ENCODE results near the gene SEPTIN1.
A peak's percentile ranks its signal among the peaks of the same experiment; 100 is the strongest.

The SEPTIN1 gene

DNA sequence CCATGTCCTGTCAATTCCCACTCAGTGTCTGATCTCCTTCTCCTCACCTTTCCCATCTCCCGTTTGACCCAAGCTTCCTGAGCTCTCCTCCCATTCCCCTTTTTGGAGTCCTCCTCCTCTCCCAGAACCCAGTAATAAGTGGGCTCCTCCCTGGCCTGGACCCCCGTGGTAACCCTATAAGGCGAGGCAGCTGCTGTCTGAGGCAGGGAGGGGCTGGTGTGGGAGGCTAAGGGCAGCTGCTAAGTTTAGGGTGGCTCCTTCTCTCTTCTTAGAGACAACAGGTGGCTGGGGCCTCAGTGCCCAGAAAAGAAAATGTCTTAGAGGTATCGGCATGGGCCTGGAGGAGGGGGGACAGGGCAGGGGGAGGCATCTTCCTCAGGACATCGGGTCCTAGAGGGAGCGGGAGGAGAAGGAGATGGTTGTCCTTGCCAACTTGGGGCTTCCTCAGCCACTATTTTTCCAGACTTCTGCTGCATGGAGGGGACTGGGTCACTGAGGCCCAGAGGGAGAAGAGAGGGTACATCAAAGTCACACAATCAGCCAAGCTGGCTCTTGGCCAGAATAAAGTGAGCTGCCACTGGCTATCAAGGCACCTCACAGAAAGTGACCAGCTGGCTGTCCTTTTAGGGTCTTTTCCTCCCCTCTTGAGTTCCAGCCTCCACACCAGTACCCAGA is 10.2 kb downstream of the SEPTIN1 start:
- no peak overlapping the region for H3K9ac ChIP-seq (ENCODE audit: low read depth, low read length)

DNA sequence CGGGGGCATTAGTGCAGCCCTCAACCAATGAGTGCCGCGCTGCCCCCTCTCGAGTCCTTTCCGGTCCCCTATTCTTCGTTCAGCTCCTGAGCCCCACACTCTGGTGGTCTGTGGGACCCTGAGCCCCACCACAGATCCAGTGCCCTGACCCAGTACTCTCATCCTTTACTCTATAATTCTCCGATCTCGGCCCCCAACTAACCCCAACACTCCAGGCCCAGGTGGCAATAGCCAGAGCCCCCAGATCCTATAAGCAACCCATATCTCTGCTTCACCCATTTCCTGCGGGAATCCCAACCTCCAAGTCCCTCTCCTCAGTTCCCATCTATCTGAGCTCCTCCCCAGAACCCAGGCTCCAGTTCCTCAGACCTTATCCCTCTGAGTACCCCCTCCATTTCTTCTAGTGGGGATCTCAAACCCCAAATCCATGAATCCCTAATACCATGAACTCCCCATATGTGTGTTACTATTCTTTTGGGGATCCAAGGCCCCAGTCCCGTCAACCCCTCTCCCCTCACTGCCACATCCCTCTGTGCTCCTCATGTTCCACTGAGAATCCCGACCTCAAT is 11.0 kb downstream of the SEPTIN1 start:
- peaks cover 6% of the 10 kb centered on the region; the same call in 1 of the 2 replicates for H3K4me1 ChIP-seq (ENCODE audit: insufficient read depth, low read length)
- H3K27ac ChIP-seq (ENCODE audit: low read depth, low read length): no peak overlapping the region
- peak overlapping the region; percentile 51 for H3K4me3 ChIP-seq (ENCODE audit: low read length)
- H3K9ac ChIP-seq (ENCODE audit: low read depth, low read length): no peak overlapping the region
- no peaks in the 10 kb centered on the region for H3K9me3 ChIP-seq (ENCODE audit: insufficient read depth, low read depth, low read length)
- WGBS: 25% methylated on average over 11 of the region's 11 CpGs
- peaks cover 3% of the 10 kb centered on the region; the same call in 1 of the 2 replicates for H3K36me3 ChIP-seq (ENCODE audit: insufficient read depth, low read length)
- H3K27me3 ChIP-seq (ENCODE audit: insufficient read depth, low read length): no peaks in the 10 kb centered on the region

More for the DNA sequence above, 10.2 kb downstream of the SEPTIN1 start:
- no peaks in the 10 kb centered on the region for H3K27me3 ChIP-seq (ENCODE audit: insufficient read depth, low read length)
- no peak overlapping the region for H3K27ac ChIP-seq (ENCODE audit: low read depth, low read length)
- WGBS: 91% methylated on average over 6 of the region's 6 CpGs
- H3K4me1 ChIP-seq (ENCODE audit: insufficient read depth, low read length): peaks cover 8% of the 10 kb centered on the region; the same call in 1 of the 2 replicates
- H3K9me3 ChIP-seq (ENCODE audit: insufficient read depth, low read depth, low read length): no peaks in the 10 kb centered on the region
- peak overlapping the region; percentile 51; the same call in 1 of the 2 replicates for H3K4me3 ChIP-seq (ENCODE audit: low read length)
- H3K36me3 ChIP-seq (ENCODE audit: insufficient read depth, low read length): no peaks in the 10 kb centered on the region

DNA sequence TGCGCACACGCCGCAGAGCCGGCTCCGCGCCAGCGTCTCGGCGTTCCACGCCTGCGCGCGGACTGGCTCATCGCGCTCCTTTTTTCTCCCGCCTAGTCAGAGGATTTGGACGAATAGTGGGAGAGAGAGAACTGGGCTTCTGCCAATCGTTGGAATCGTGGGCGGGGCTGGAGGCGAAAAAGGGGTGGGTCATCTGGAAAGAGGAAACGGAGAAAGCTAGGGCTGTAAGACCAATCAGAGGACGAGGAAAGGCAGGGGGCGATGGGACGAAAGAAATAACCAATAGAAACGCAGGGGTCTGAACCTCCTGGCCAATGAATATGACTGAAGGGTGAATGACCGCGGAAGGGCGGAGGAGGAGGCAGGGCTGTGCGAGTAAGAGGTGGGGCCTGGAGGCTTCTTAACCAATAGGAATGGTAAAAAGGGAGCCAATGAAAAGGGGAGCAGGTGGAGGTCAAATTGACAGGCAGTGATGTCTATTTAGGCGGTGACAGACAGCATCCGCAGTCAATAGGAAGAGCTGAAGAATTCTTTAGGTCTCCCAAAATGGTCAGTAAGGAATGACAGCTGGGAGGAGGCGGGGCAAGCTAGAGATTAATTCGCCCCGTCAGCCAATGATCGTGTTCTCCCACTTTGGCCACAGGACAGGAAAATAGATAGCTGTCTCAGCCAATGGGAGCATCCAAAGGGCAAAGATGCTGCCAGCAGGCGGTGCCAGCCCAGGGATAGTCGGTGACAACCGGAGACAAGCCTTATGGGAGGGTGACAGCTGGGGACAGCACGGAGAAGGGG is 11.7 kb downstream of the SEPTIN1 start, which contains the start of gene TBC1D10B:
Gene TBC1D10B, minus strand, starts transcription at position 39 of the 792 bp plus-strand sequence. CDS start 311 bp downstream, outside the sequence.
- Histone ChIP-seq H3K27me3 (ENCODE audit: insufficient read depth, low read length) (no peaks in the 10 kb centered on the region), H3K4me1 (ENCODE audit: insufficient read depth, low read length) (peaks cover 3% of the 10 kb centered on the region; the same call in 1 of the 2 replicates), H3K27ac (ENCODE audit: low read depth, low read length) (peak within 1 kb of the TSS; percentile 46; the same call in 1 of the 2 replicates), H3K9me3 (ENCODE audit: insufficient read depth, low read depth, low read length) (no peaks in the 10 kb centered on the region), H3K9ac (ENCODE audit: low read depth, low read length) (peak within 1 kb of the TSS; percentile 43), H3K36me3 (ENCODE audit: insufficient read depth, low read length) (peaks cover 3% of the 10 kb centered on the region; the same call in 1 of the 2 replicates), H3K4me3 (ENCODE audit: low read length) (peak within 1 kb of the TSS; percentile 69)
- WGBS: under 1% methylated on average over 40 of the region's 40 CpGs

DNA sequence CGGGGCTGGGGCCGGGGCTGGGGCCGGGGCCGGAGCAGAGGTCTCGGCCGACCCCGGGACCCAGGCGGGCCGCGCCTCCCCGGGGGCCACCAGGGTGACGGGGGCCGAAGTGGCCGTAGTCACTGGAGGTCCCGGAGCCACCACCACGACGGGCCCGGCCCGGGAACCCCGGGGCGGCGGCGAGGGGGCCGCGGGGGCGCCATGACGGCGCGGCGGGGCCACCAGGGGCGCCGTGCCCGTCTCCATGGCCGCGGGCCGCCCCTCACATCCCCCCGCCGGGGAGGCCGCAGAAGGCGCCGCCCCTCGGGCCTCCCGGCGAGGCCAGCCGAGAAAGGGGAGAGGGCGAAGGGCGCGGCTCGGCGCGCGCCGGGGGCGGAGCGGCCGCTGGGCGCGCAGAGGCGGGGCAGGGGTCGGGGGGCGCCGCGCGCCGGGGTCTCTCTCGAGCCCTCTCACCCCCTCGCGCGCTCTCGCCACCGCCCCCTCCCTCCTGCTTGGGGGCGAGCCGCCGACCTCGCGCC is 12.4 kb downstream of the SEPTIN1 start:
- peak overlapping the region; percentile 69 for H3K4me3 ChIP-seq (ENCODE audit: low read length)
- peak overlapping the region; percentile 43 for H3K9ac ChIP-seq (ENCODE audit: low read depth, low read length)
- H3K36me3 ChIP-seq (ENCODE audit: insufficient read depth, low read length): peaks cover 5% of the 10 kb centered on the region; the same call in 1 of the 2 replicates
- no peaks in the 10 kb centered on the region for H3K27me3 ChIP-seq (ENCODE audit: insufficient read depth, low read length)
- under 1% methylated on average over 76 of the region's 76 CpGs for WGBS
- H3K27ac ChIP-seq (ENCODE audit: low read depth, low read length): peak overlapping the region; percentile 46; the same call in 1 of the 2 replicates
- H3K9me3 ChIP-seq (ENCODE audit: insufficient read depth, low read depth, low read length): no peaks in the 10 kb centered on the region
- H3K4me1 ChIP-seq (ENCODE audit: insufficient read depth, low read length): no peaks in the 10 kb centered on the region

DNA sequence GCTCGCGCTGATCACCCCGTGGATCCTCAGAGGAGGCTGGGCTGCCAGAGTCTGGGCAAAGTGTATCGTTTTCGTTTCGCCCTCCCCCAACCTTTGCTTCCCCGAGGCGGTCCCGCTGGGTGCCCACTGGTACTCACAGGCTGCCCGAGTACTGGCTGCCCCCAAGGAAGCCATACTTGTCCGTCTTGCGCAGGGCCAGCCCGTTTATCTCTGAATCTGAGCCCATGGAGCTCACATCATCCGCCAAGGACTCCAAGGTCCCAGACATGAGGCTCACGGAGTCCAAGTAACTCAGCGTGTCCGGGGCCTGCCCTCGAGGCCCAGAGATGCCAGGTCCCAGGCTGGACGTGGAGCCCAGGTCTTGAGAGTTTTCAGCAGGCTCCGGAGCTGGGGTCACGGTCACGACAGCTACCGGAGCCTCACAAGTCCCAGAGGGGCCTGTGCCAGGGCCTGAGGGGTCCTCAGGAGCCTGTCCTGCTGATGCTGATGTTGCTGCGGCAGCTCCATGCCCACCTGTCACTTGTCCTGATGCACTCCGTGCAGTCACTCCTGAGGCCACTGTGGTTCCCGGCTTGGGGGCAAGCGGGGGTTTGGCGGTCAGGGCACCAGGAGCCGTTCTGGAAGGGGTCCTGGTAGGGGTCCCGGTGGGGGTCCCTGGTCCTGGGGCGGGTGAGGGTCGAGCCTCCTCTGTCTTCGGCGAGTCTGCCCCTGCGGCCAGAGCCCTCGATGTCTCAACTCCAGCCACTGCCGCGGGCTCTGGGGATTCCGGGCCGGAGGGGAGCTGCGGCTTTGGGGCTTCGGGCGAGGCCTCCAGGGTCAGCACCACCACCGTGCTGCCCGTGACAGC is 13.0 kb downstream of the SEPTIN1 start:
- peaks cover 11% of the 10 kb centered on the region; the same call in 1 of the 2 replicates for H3K36me3 ChIP-seq (ENCODE audit: insufficient read depth, low read length)
- peak overlapping the region; percentile 43 for H3K9ac ChIP-seq (ENCODE audit: low read depth, low read length)
- H3K27ac ChIP-seq (ENCODE audit: low read depth, low read length): no peak overlapping the region; the same call in 1 of the 2 replicates
- H3K4me1 ChIP-seq (ENCODE audit: insufficient read depth, low read length): no peaks in the 10 kb centered on the region
- 11% methylated on average over 45 of the region's 45 CpGs for WGBS
- no peaks in the 10 kb centered on the region for H3K27me3 ChIP-seq (ENCODE audit: insufficient read depth, low read length)
- no peaks in the 10 kb centered on the region for H3K9me3 ChIP-seq (ENCODE audit: insufficient read depth, low read depth, low read length)
- H3K4me3 ChIP-seq (ENCODE audit: low read length): peak overlapping the region; percentile 69

DNA sequence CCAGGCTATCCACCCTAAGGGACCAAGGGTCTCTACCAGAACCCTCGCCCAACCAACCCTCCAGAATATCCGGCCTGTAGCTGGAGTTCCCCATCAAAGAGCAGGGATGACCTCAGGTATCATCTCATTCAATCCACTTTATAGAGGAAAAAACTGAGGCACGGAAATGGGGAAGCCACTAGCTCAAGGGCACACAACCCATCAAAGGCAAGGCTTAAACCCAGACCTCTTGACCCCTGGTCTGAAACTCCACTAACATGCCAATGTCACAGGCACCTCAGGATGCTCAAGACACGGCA is 13.6 kb downstream of the SEPTIN1 start:
- WGBS: 42% methylated on average over 4 of the region's 4 CpGs
- Histone ChIP-seq H3K27me3 (ENCODE audit: insufficient read depth, low read length) (no peaks in the 10 kb centered on the region), H3K27ac (ENCODE audit: low read depth, low read length) (no peak overlapping the region), H3K9me3 (ENCODE audit: insufficient read depth, low read depth, low read length) (no peaks in the 10 kb centered on the region), H3K4me3 (ENCODE audit: low read length) (peak overlapping the region; percentile 69), H3K36me3 (ENCODE audit: insufficient read depth, low read length) (peaks cover 11% of the 10 kb centered on the region; the same call in 1 of the 2 replicates), H3K9ac (ENCODE audit: low read depth, low read length) (no peak overlapping the region), H3K4me1 (ENCODE audit: insufficient read depth, low read length) (no peaks in the 10 kb centered on the region)

DNA sequence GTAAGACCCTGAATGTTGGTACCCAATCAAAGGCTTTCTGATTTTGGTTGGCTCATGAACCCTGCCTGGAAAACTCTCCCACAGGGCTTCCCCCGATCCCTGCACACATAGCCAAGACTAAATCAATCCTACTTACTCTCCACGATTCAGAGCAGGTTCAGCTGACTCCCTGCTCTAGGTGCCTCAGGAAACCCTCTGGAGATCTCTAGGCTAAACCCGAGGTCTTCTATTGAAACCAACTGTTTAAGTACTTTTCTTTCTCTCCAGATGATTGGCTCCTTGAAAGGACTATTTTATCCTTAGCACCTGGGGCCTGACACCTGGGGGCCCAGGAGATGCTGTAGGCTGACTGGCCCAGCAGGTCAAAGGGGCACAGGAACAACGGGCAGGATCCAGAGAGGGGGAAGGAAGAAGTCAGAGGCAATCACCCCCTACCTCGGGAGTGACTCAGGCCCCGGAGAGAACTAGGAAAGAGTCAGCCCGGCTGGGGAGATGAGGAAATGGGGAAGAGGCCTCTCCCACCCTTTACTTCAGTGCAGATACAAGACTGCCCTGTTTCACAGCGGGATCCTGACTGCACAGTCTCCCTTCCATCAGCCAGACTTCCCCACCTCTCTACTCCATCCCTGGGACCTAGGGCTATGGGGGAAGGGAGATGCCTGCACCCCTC is 14.1 kb downstream of the SEPTIN1 start:
- H3K4me1 ChIP-seq (ENCODE audit: insufficient read depth, low read length): no peaks in the 10 kb centered on the region

DNA sequence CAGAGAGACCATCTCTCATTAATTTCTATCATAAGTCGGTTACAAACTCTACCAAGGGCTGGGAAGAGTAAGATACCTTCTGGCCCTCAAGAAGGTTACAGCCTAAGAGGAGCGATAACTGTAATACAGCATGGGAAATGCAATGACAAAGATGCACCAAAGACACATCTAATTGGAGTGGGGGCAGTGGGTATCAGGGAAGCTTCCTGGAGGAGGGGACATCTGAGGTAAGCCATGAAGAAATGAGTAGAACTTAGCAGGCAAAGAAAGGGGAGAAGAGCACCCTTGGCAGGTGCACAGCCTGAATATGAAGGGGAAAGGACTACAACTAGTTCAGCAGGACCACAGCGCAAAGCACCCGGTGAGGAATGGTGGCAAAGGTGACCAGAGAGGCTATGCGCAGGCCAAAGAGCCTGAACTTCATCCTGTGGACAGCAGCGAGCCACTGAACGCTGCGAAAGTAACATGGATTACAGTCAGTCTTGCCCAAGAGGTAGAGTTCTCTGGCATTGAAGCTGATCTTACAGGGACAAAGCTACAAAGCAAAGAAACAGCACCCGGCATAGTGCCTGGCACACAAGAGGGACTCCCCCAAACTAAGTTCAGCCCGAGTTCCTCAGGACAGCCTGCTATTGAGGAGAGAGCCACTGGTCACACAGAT is 14.9 kb downstream of the SEPTIN1 start:
- WGBS: 96% methylated on average over 10 of the region's 10 CpGs
- H3K27me3 ChIP-seq (ENCODE audit: insufficient read depth, low read length): no peaks in the 10 kb centered on the region
- peak overlapping the region; percentile 69 for H3K4me3 ChIP-seq (ENCODE audit: low read length)
- H3K9ac ChIP-seq (ENCODE audit: low read depth, low read length): no peak overlapping the region
- peaks cover 13% of the 10 kb centered on the region; the same call in 1 of the 2 replicates for H3K36me3 ChIP-seq (ENCODE audit: insufficient read depth, low read length)
- H3K4me1 ChIP-seq (ENCODE audit: insufficient read depth, low read length): no peaks in the 10 kb centered on the region
- no peak overlapping the region for H3K27ac ChIP-seq (ENCODE audit: low read depth, low read length)
- no peaks in the 10 kb centered on the region for H3K9me3 ChIP-seq (ENCODE audit: insufficient read depth, low read depth, low read length)

More for the DNA sequence above, 14.1 kb downstream of the SEPTIN1 start:
- Histone ChIP-seq H3K27ac (ENCODE audit: low read depth, low read length) (no peak overlapping the region), H3K4me3 (ENCODE audit: low read length) (peak overlapping the region; percentile 69), H3K9ac (ENCODE audit: low read depth, low read length) (no peak overlapping the region), H3K9me3 (ENCODE audit: insufficient read depth, low read depth, low read length) (no peaks in the 10 kb centered on the region), H3K36me3 (ENCODE audit: insufficient read depth, low read length) (peaks cover 11% of the 10 kb centered on the region; the same call in 1 of the 2 replicates), H3K27me3 (ENCODE audit: insufficient read depth, low read length) (no peaks in the 10 kb centered on the region)
- 49% methylated on average over 7 of the region's 8 CpGs for WGBS

DNA sequence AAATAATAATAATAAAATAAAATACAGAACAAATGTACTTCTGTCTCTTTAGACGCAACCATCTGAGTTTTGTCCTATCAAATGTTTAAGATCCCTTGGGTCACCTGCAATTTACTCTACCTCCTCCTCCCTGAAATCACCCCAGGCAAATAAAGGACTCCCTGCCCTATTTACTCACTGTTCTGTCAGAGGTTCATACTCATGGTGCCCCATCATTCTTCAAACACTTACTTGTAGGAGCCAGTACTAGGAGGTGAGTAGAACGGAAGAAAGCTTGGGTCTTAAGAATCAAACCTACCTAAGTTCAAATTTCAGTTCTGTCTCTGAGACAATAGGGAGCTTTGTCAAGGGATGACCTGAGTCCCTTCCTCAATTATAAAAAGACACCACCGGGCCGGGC is 15.8 kb downstream of the SEPTIN1 start:
- H3K27me3 ChIP-seq (ENCODE audit: insufficient read depth, low read length): no peaks in the 10 kb centered on the region
- no peak overlapping the region for H3K9ac ChIP-seq (ENCODE audit: low read depth, low read length)
- 94% methylated on average over 4 of the region's 4 CpGs for WGBS
- H3K4me1 ChIP-seq (ENCODE audit: insufficient read depth, low read length): no peaks in the 10 kb centered on the region
- H3K9me3 ChIP-seq (ENCODE audit: insufficient read depth, low read depth, low read length): no peaks in the 10 kb centered on the region
- H3K36me3 ChIP-seq (ENCODE audit: insufficient read depth, low read length): peaks cover 17% of the 10 kb centered on the region; the same call in 1 of the 2 replicates
- no peak overlapping the region for H3K4me3 ChIP-seq (ENCODE audit: low read length)
- H3K27ac ChIP-seq (ENCODE audit: low read depth, low read length): no peak overlapping the region
